ENCODE data around the gene CDC27.

CDC27 gene

DNA sequence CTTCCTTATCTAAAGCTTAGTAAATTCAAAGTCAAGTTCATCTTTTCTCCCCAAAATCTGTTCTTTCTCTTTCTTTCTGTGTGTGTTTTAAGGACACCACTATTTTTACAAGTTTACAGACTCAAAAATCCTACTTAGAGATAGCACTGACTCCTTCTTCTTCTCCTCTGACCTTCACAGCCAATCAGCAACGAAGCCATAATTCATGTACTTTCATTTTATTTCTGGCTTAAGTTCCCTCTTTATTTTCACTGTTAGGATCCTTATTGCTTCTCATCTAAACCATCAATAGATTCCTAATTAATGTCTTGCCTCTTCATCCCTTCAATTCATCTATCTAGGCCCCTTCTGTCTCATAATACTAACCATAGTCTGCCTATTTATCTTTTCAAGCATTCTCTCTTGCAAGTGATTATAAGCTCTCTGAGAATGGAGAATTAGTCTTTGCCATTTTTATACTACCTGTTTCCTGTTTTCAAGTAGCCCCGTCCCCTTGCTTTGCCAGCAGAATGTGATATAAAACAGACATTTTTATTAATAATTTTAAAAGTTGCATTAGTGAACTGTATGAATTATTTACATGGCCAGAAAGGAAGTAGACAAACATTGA, 27.0 kb downstream of the CDC27 start (continued):
- TF ChIP-seq, protein P1, sequence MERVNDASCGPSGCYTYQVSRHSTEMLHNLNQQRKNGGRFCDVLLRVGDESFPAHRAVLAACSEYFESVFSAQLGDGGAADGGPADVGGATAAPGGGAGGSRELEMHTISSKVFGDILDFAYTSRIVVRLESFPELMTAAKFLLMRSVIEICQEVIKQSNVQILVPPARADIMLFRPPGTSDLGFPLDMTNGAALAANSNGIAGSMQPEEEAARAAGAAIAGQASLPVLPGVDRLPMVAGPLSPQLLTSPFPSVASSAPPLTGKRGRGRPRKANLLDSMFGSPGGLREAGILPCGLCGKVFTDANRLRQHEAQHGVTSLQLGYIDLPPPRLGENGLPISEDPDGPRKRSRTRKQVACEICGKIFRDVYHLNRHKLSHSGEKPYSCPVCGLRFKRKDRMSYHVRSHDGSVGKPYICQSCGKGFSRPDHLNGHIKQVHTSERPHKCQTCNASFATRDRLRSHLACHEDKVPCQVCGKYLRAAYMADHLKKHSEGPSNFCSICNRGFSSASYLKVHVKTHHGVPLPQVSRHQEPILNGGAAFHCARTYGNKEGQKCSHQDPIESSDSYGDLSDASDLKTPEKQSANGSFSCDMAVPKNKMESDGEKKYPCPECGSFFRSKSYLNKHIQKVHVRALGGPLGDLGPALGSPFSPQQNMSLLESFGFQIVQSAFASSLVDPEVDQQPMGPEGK (CRISPR knock-in tag; IDR thresholded peaks at IDR 0.05; ENCODE audit: borderline replicate concordance): no peak
- no peak for TF ChIP-seq ZFP3 (CRISPR knock-in tag; IDR thresholded peaks at IDR 0.05)
- no peak for TF ChIP-seq TOX (CRISPR knock-in tag; IDR thresholded peaks at IDR 0.05; ENCODE audit: borderline replicate concordance)
- no peak for TF ChIP-seq ZFP30 (CRISPR knock-in tag; IDR thresholded peaks at IDR 0.05)

DNA sequence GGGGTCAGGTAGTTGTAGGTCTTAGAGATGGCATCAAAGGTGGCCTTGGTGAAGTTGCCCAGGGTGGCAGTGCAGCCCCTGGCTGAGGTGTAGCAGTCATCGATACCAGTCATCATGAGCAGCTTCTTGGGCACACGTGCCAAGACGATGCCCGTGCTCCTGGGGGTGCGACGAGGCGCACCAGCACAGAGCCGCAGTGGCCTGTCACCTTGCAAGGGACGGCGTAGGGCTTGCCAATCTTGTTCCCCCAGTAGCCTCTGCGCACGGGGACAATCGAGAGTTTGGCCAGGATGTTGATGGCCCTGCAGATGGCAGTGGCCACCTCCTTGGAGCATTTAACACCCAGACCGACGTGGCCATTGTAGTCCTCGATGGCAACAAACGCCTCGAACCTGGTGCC, 29.8 kb downstream of the CDC27 start:
- TF ChIP-seq, protein P2, sequence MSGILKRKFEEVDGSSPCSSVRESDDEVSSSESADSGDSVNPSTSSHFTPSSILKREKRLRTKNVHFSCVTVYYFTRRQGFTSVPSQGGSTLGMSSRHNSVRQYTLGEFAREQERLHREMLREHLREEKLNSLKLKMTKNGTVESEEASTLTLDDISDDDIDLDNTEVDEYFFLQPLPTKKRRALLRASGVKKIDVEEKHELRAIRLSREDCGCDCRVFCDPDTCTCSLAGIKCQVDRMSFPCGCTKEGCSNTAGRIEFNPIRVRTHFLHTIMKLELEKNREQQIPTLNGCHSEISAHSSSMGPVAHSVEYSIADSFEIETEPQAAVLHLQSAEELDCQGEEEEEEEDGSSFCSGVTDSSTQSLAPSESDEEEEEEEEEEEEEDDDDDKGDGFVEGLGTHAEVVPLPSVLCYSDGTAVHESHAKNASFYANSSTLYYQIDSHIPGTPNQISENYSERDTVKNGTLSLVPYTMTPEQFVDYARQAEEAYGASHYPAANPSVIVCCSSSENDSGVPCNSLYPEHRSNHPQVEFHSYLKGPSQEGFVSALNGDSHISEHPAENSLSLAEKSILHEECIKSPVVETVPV (CRISPR knock-in tag; IDR thresholded peaks at IDR 0.05): no peak
- TF ChIP-seq BACH2 (CRISPR knock-in tag; IDR thresholded peaks at IDR 0.05; ENCODE audit: borderline replicate concordance) (no peak), ZNF565 (CRISPR knock-in tag; conservative IDR thresholded peaks at IDR 0.05; ENCODE audit: low read depth) (no peak), ESRRG (CRISPR knock-in tag; IDR thresholded peaks at IDR 0.05) (no peak), ISL1 (CRISPR knock-in tag; IDR thresholded peaks at IDR 0.05) (no peak), PPARA (CRISPR knock-in tag; IDR thresholded peaks at IDR 0.05; ENCODE audit: borderline replicate concordance) (no peak), RARB (CRISPR knock-in tag; IDR thresholded peaks at IDR 0.05) (no peak), ZC3H10 (CRISPR knock-in tag; IDR thresholded peaks at IDR 0.05) (no peak), OSR1 (CRISPR knock-in tag; IDR thresholded peaks at IDR 0.05) (no peak), TOX (CRISPR knock-in tag; IDR thresholded peaks at IDR 0.05; ENCODE audit: borderline replicate concordance) (no peak), GLIS3 (CRISPR knock-in tag; IDR thresholded peaks at IDR 0.05) (no peak), ARNTL (CRISPR knock-in tag; IDR thresholded peaks at IDR 0.05; ENCODE audit: borderline replicate concordance, low read depth) (no peak), ZFP30 (CRISPR knock-in tag; IDR thresholded peaks at IDR 0.05) (no peak), ZNF70 (CRISPR knock-in tag; IDR thresholded peaks at IDR 0.05) (no peak), CSDC2 (CRISPR knock-in tag; IDR thresholded peaks at IDR 0.05) (no peak)
- TF ChIP-seq, protein P3, sequence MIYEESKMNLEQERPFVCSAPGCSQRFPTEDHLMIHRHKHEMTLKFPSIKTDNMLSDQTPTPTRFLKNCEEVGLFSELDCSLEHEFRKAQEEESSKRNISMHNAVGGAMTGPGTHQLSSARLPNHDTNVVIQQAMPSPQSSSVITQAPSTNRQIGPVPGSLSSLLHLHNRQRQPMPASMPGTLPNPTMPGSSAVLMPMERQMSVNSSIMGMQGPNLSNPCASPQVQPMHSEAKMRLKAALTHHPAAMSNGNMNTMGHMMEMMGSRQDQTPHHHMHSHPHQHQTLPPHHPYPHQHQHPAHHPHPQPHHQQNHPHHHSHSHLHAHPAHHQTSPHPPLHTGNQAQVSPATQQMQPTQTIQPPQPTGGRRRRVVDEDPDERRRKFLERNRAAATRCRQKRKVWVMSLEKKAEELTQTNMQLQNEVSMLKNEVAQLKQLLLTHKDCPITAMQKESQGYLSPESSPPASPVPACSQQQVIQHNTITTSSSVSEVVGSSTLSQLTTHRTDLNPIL (CRISPR knock-in tag; IDR thresholded peaks at IDR 0.05; ENCODE audit: low read depth): no peak
- TF ChIP-seq, protein P1 (CRISPR knock-in tag; IDR thresholded peaks at IDR 0.05; ENCODE audit: borderline replicate concordance): no peak
- TF ChIP-seq, protein P4, sequence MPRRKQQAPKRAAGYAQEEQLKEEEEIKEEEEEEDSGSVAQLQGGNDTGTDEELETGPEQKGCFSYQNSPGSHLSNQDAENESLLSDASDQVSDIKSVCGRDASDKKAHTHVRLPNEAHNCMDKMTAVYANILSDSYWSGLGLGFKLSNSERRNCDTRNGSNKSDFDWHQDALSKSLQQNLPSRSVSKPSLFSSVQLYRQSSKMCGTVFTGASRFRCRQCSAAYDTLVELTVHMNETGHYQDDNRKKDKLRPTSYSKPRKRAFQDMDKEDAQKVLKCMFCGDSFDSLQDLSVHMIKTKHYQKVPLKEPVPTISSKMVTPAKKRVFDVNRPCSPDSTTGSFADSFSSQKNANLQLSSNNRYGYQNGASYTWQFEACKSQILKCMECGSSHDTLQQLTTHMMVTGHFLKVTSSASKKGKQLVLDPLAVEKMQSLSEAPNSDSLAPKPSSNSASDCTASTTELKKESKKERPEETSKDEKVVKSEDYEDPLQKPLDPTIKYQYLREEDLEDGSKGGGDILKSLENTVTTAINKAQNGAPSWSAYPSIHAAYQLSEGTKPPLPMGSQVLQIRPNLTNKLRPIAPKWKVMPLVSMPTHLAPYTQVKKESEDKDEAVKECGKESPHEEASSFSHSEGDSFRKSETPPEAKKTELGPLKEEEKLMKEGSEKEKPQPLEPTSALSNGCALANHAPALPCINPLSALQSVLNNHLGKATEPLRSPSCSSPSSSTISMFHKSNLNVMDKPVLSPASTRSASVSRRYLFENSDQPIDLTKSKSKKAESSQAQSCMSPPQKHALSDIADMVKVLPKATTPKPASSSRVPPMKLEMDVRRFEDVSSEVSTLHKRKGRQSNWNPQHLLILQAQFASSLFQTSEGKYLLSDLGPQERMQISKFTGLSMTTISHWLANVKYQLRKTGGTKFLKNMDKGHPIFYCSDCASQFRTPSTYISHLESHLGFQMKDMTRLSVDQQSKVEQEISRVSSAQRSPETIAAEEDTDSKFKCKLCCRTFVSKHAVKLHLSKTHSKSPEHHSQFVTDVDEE (CRISPR knock-in tag; IDR thresholded peaks at IDR 0.05): no peak
- no peak for ATAC-seq

DNA sequence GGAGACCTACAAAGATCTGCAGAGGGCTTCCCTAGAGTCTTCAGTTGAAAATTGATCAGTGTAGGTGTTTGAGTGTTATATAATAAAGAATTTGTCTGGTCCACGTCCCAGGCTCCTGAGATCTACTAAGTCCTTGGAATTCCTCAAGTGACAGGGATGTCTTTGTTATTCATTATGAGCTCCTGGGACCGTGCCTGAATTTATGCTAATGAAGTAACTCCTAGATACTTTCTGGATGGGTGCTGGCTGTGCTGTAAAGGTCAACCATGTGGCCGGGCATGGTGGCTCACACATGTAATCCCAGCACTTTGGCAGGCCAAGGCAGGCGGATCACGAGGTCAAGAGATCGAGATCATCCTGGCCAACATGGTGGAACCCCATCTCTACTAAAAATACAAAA, 43.7 kb downstream of the CDC27 start:
- no peak for ATAC-seq
- TF ChIP-seq, protein P1 (CRISPR knock-in tag; IDR thresholded peaks at IDR 0.05; ENCODE audit: borderline replicate concordance): no peak
- TF ChIP-seq TOX (CRISPR knock-in tag; IDR thresholded peaks at IDR 0.05; ENCODE audit: borderline replicate concordance) (no peak), GLIS3 (CRISPR knock-in tag; IDR thresholded peaks at IDR 0.05) (no peak), PPARA (CRISPR knock-in tag; IDR thresholded peaks at IDR 0.05; ENCODE audit: borderline replicate concordance) (no peak), OSR1 (CRISPR knock-in tag; IDR thresholded peaks at IDR 0.05) (no peak)
- TF ChIP-seq, protein P3 (CRISPR knock-in tag; IDR thresholded peaks at IDR 0.05; ENCODE audit: low read depth): no peak
- TF ChIP-seq, protein P4 (CRISPR knock-in tag; IDR thresholded peaks at IDR 0.05): no peak
